Calu3 (cell line): ENCODE data around the gene HSPA6. TPM values are rescaled to one million over a fixed set of nuclear protein-coding genes. Genes with fewer than 3 reads are reported as not detected.

Source experiments
- BruUV-seq: library from RNA; stranded (reverse); fragments of 400-500 nt; replicated peaks from 2 replicates; lab custom pipeline; 2021; lab: Mats Ljungman, UMichigan
- CTCF ChIA-PET: fragments of 300-600 bp; sonication (Branson Sonifier 250); formaldehyde crosslinking; loops from one replicate; lab custom pipeline; 2022; ENCODE audit warnings: antibody characterized with exemption; lab: Charles Lee
- DNase-seq: peaks from one replicate; pipeline ENCODE4 v3.0.0; 2022
- H3K27ac Mint-ChIP-seq: one replicate; pipeline ENCODE4 v1.8.0; 2022; ENCODE audit warnings: mixed read lengths; ENCODE audit not compliant: unreplicated experiment
- H3K27me3 Mint-ChIP-seq: one replicate; pipeline ENCODE4 v1.8.0; 2022; ENCODE audit warnings: mixed read lengths; ENCODE audit not compliant: unreplicated experiment
- H3K36me3 Mint-ChIP-seq: one replicate; pipeline ENCODE4 v1.8.0; 2022; ENCODE audit warnings: mild to moderate bottlenecking, moderate library complexity, mixed read lengths; ENCODE audit not compliant: insufficient read depth, unreplicated experiment
- H3K4me1 Mint-ChIP-seq: one replicate; pipeline ENCODE4 v1.8.0; 2022; ENCODE audit warnings: mild to moderate bottlenecking, low read depth, mixed read lengths; ENCODE audit not compliant: unreplicated experiment
- H3K4me3 Mint-ChIP-seq: one replicate; pipeline ENCODE4 v1.8.0; 2022; ENCODE audit warnings: mild to moderate bottlenecking, low read depth, moderate library complexity, mixed read lengths; ENCODE audit not compliant: unreplicated experiment
- H3K9me3 Mint-ChIP-seq: one replicate; pipeline ENCODE4 v1.8.0; 2022; ENCODE audit warnings: low read depth, mixed read lengths; ENCODE audit not compliant: unreplicated experiment
- intact Hi-C: fragments of 100-400 bp; cut with micrococcal nuclease; formaldehyde crosslinking; loops from one replicate; pipeline ENCODE4 v1.10.0; 2022; ENCODE audit not compliant: unreplicated experiment
- total RNA-seq: library from RNA; stranded (reverse); gene quantifications from 2 replicates; pipeline ENCODE4 v1.2.3, GENCODE V29; 2022
- TF ChIP-seq, protein P1 (sequence below): fragments of 200-600 bp; IDR thresholded peaks from one replicate; pipeline ENCODE4 v1.8.0; 2022; ENCODE audit warnings: antibody characterized with exemption; ENCODE audit not compliant: unreplicated experiment

Gene HSPA6
- total RNA-seq, 1 experiment from 2014 or later: 1.3 TPM

DNA sequence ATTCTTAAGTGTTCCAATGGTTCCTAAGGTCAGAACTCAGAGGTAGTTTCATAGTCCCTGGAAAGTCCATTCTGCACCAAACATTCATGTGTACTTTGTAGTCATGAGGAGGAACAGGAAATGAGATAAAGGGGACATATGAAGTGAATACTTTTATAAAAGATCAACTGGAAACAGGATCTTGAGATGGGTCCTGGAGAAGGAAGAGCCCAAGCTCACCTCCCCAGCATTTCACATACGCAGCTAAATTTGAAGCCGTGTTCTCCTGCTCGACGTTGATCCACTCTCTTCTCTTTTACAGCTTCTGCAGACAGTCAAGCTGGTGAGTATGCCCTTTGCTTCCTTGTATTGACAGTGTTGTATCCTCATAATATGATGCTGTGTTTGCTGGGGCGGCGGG is 18.7 kb upstream of the HSPA6 start:
- CTCF ChIA-PET: no interaction called here
- TF ChIP-seq, protein P1, sequence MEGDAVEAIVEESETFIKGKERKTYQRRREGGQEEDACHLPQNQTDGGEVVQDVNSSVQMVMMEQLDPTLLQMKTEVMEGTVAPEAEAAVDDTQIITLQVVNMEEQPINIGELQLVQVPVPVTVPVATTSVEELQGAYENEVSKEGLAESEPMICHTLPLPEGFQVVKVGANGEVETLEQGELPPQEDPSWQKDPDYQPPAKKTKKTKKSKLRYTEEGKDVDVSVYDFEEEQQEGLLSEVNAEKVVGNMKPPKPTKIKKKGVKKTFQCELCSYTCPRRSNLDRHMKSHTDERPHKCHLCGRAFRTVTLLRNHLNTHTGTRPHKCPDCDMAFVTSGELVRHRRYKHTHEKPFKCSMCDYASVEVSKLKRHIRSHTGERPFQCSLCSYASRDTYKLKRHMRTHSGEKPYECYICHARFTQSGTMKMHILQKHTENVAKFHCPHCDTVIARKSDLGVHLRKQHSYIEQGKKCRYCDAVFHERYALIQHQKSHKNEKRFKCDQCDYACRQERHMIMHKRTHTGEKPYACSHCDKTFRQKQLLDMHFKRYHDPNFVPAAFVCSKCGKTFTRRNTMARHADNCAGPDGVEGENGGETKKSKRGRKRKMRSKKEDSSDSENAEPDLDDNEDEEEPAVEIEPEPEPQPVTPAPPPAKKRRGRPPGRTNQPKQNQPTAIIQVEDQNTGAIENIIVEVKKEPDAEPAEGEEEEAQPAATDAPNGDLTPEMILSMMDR: no peak
- intact Hi-C loops: no loop called here
- H3K9me3 Mint-ChIP-seq: no peaks in the 10 kb centered on the region
- H3K27me3 Mint-ChIP-seq: peaks cover 12% of the 10 kb centered on the region
- no TSS peak for BruUV-seq
- H3K36me3 Mint-ChIP-seq: no peaks in the 10 kb centered on the region
- H3K4me3 Mint-ChIP-seq: no peak overlapping the region
- no peak for DNase-seq
- H3K27ac Mint-ChIP-seq: no peak overlapping the region
- peaks cover 9% of the 10 kb centered on the region for H3K4me1 Mint-ChIP-seq

DNA sequence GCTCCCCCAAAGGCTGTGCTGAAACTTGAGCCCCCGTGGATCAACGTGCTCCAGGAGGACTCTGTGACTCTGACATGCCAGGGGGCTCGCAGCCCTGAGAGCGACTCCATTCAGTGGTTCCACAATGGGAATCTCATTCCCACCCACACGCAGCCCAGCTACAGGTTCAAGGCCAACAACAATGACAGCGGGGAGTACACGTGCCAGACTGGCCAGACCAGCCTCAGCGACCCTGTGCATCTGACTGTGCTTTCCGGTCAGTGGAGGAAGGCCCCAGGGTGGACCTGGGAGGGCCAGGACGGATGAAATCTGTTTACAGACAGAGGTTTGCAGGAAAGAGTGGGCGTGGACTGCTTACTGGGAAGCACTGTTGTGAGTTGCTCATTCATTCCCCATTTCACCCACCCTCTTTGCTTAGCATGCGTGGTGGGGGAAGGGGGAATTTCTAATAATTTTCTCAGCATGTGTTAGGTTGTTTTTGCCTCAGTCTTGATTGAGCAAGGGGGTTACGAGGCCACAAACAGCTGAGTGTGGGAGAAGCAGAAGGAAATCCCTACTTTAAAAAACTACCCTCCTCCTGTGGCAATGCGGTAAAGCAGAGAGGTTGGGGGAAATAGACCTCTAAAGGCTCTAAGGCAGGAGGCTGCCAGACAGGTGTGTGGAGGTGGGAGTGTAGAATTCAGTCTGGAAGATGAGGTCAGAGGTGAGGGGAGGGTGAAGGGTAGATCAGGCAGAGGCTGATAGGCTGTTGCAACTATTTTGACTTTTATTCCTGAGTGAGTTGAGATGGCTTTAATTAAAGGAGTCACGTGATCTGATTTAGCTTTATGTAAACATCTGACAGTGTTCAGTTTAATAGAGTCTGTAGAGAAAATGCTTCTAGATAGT is 17.8 kb upstream of the HSPA6 start:
- Mint-ChIP-seq H3K9me3 (no peaks in the 10 kb centered on the region), H3K4me1 (peaks cover 9% of the 10 kb centered on the region), H3K4me3 (no peak overlapping the region), H3K36me3 (no peaks in the 10 kb centered on the region), H3K27me3 (peaks cover 3% of the 10 kb centered on the region), H3K27ac (no peak overlapping the region)
- CTCF ChIA-PET: interaction anchor here (0.6 kb wide), 1 partner anchor 235 kb away, joined by 3 read pairs; no protein-coding TSS in a partner anchor
- intact Hi-C loops: no loop called here
- TF ChIP-seq, protein P1: no peak
- no TSS peak for BruUV-seq
- DNase-seq: no peak

DNA sequence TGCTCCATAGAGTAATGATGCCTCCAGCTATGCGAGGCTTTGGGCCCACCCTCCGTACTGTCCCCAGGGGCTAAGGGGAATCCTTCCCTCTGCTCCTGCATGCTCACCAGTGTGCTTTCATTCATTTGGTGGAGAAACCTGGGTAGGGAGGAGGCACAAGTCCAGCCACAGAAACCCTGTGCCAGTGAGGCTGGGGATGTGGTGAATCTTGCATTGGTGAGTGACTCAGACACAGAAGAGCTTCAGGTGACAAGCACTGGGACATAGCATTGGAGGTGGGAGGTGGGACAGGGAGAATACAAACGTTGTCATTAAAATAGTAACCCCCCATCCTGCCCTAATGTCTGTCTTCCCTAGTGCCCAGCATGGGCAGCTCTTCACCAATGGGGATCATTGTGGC is 13.9 kb upstream of the HSPA6 start:
- TF ChIP-seq, protein P1: no peak
- BruUV-seq: no TSS peak
- Mint-ChIP-seq H3K36me3 (peaks cover 5% of the 10 kb centered on the region), H3K27me3 (no peaks in the 10 kb centered on the region), H3K9me3 (no peaks in the 10 kb centered on the region), H3K27ac (no peak overlapping the region), H3K4me3 (no peak overlapping the region), H3K4me1 (peaks cover 20% of the 10 kb centered on the region)
- no peak for DNase-seq
- CTCF ChIA-PET: no interaction called here
- intact Hi-C loops: no loop called here

DNA sequence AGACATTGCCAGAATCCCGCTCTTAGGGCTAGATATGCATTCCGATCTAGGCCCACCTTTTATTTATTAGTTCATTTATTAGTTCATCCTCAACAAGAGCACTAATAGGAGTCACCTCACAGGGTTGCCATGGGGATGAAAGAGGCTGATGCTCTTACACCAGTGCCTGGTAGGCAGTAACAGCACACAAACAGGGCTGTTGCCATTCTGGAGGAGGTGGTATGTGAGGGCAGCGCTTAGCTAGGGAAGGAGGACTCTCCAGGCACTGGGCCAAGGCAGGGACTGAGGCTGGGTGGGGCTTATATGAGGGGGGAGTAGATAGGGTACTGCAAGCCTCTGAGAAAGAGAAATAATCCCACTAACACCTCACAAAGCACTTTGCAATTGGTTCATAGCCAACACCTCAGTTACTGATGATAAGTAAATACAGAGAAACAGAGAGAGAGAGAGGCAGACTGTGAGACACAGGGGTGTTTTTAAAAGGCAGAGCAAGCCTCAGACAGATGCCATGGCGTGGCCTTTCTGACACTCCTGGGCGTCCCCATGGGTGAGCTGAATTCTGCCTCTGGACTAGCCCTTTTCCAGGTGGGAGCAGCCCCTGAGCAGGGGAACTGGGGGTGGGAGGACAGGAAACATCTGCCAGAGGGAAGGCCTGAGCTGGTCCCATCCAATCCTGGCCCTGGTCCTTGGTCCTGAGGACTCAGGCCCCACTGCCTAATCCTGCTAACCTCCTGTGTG is 13.2 kb upstream of the HSPA6 start:
- CTCF ChIA-PET: no interaction called here
- H3K36me3 Mint-ChIP-seq: peaks cover 5% of the 10 kb centered on the region
- H3K9me3 Mint-ChIP-seq: no peaks in the 10 kb centered on the region
- peaks cover 18% of the 10 kb centered on the region for H3K4me1 Mint-ChIP-seq
- H3K27ac Mint-ChIP-seq: no peak overlapping the region
- TF ChIP-seq, protein P1: no peak
- DNase-seq: no peak
- H3K4me3 Mint-ChIP-seq: no peak overlapping the region
- H3K27me3 Mint-ChIP-seq: no peaks in the 10 kb centered on the region
- intact Hi-C loops: no loop called here
- no TSS peak for BruUV-seq
